Naive thymus-derived CD4-positive, alpha-beta T cell (primary cell): ENCODE measurements around the gene GUCY2C. TPM values are rescaled to one million over a fixed set of nuclear protein-coding genes. Genes with fewer than 3 reads are reported as not detected.

Source experiments
- ATAC-seq: fragments of 150-1000 bp; cut with Tn5 transposase; 2 replicates; pipeline ENCODE4 v1.10.0; 2021; ENCODE audit warnings: mild to moderate bottlenecking, moderate library complexity
- CTCF ChIA-PET: fragments of 350-600 bp; sonication (Branson Sonifier 250); formaldehyde crosslinking; loops from one replicate; lab custom pipeline; 2021; ENCODE audit warnings: antibody characterized with exemption; lab: Charles Lee
- POLR2A ChIA-PET: fragments of 350-600 bp; sonication (Branson Sonifier 250); formaldehyde crosslinking; loops from one replicate; lab custom pipeline; 2021; ENCODE audit warnings: antibody characterized with exemption, inconsistent platforms; lab: Charles Lee
- DNase-seq, 9 donors: peaks; one replicate each; pipeline versions ENCODE4 v3.0.0 to v3.0.0-alpha.2; 2020 to 2022; ENCODE audit warnings: mixed read lengths in 1 of 9
- H3K27ac ChIP-seq: one replicate; pipeline ENCODE4 v1.7.0; 2013; ENCODE audit warnings: mild to moderate bottlenecking, low read depth, low read length, moderate library complexity
- H3K27me3 ChIP-seq, 2 donors: one replicate each; pipeline ENCODE4 v1.7.0; 2013; ENCODE audit warnings: low read length in 2 of 2, mild to moderate bottlenecking in 2 of 2, moderate library complexity in 2 of 2; ENCODE audit not compliant: control insufficient read depth in 2 of 2, insufficient read depth in 2 of 2
- H3K36me3 ChIP-seq, 3 experiments: 1 replicate in 2 of 3; 2 replicates in 1 of 3; pipeline ENCODE4 v1.7.0; 2013; ENCODE audit warnings: low read length in 3 of 3, mild to moderate bottlenecking in 3 of 3, moderate library complexity in 1 of 3; ENCODE audit not compliant: insufficient read depth in 3 of 3, control insufficient read depth in 2 of 3
- H3K4me1 ChIP-seq, 2 donors: one replicate each; pipeline ENCODE4 v1.7.0; 2013; ENCODE audit warnings: low read length in 2 of 2, mild to moderate bottlenecking in 2 of 2, moderate library complexity in 1 of 2; ENCODE audit not compliant: control insufficient read depth in 2 of 2, insufficient read depth in 2 of 2
- H3K4me3 ChIP-seq: 2 replicates; pipeline ENCODE4 v1.7.0; 2013; ENCODE audit warnings: mild to moderate bottlenecking, low read length
- H3K9me3 ChIP-seq, 3 experiments: 1 replicate in 2 of 3; 2 replicates in 1 of 3; pipeline ENCODE4 v1.7.0; 2013; ENCODE audit warnings: low read length in 3 of 3; ENCODE audit not compliant: control insufficient read depth in 2 of 3
- H3K27ac Mint-ChIP-seq, 9 donors: one replicate each; pipeline ENCODE4 v1.8.0; 2020 to 2022; ENCODE audit warnings: mixed read lengths in 9 of 9, mild to moderate bottlenecking in 8 of 9, moderate library complexity in 5 of 9, inconsistent platforms in 2 of 9
- H3K27me3 Mint-ChIP-seq, 5 donors: one replicate each; pipeline ENCODE4 v1.8.0; 2021 to 2022; ENCODE audit warnings: mixed read lengths in 5 of 5, mild to moderate bottlenecking in 1 of 5
- H3K36me3 Mint-ChIP-seq, 5 donors: one replicate each; pipeline ENCODE4 v1.8.0; 2020 to 2022; ENCODE audit warnings: mixed read lengths in 5 of 5, mild to moderate bottlenecking in 3 of 5, inconsistent platforms in 1 of 5
- H3K4me1 Mint-ChIP-seq, 7 donors: one replicate each; pipeline ENCODE4 v1.8.0; 2020 to 2022; ENCODE audit warnings: mixed read lengths in 7 of 7, mild to moderate bottlenecking in 3 of 7, inconsistent platforms in 1 of 7
- H3K4me3 Mint-ChIP-seq, 10 donors: one replicate each; pipeline ENCODE4 v1.8.0; 2020 to 2022; ENCODE audit warnings: mild to moderate bottlenecking in 10 of 10, mixed read lengths in 10 of 10, moderate library complexity in 6 of 10, inconsistent platforms in 2 of 10
- H3K9me3 Mint-ChIP-seq, 11 donors: one replicate each; pipeline ENCODE4 v1.8.0; 2020 to 2022; ENCODE audit warnings: mixed read lengths in 11 of 11, mild to moderate bottlenecking in 4 of 11, inconsistent platforms in 1 of 11, moderate library complexity in 1 of 11
- intact Hi-C, 2 donors: fragments of 100-400 bp; cut with micrococcal nuclease; formaldehyde crosslinking; loops; one replicate each; pipeline ENCODE4 v1.15.1; 2023
- polyA plus RNA-seq, 2 donors: library from polyadenylated mRNA; unstranded; fragments of 300-500 nt; fragmentation: Illumina TruSeq; gene quantifications; one replicate each; pipeline ENCODE4 v1.2.3, GENCODE V29; 2021
- total RNA-seq, 6 experiments: library from RNA in 5 of 6; stranded (reverse) in 5 of 6; gene quantifications; 1 replicate in 5 of 6; 2 replicates in 1 of 6; pipeline ENCODE4 v1.2.3 and lab custom pipeline; 2021 to 2026

The GUCY2C gene
- total and polyA plus RNA-seq, 7 experiments from 2014 or later = not detected

GRCh38 chr12:14589169-14590004 lies 107.0 kb downstream of the GUCY2C start:
- no peak for DNase-seq
- Histone ChIP-seq H3K36me3 (no peaks in the 10 kb centered on the region), H3K4me1 (no peaks in the 10 kb centered on the region), H3K27ac (no peak overlapping the region), H3K4me3 (no peak overlapping the region), H3K27me3 (no peaks in the 10 kb centered on the region), H3K9me3 (no peaks in the 10 kb centered on the region)
- H3K4me3 Mint-ChIP-seq = no peak overlapping the region
- no peak for ATAC-seq
- intact Hi-C loops = no loop called here
- no peaks in the 10 kb centered on the region for H3K4me1 Mint-ChIP-seq
- CTCF ChIA-PET = no interaction called here
- POLR2A ChIA-PET = no interaction called here
- no peaks in the 10 kb centered on the region for H3K9me3 Mint-ChIP-seq
- peaks cover 0 to 4% (median 0%) of the 10 kb centered on the region in 5 donors for H3K27me3 Mint-ChIP-seq
- no peak overlapping the region for H3K27ac Mint-ChIP-seq
- H3K36me3 Mint-ChIP-seq = no peaks in the 10 kb centered on the region

- no peaks in the 10 kb centered on the region for H3K4me1 Mint-ChIP-seq
- CTCF ChIA-PET = interaction anchor here (0.6 kb wide), 1 partner anchor 73 kb away, joined by 3 read pairs; no protein-coding TSS in a partner anchor
These were observed 107.8 kb downstream of the GUCY2C start for GRCh38 chr12:14588571-14588970.

GRCh38 chr12:14578646-14579045 lies 117.8 kb downstream of the GUCY2C start:
- Histone ChIP-seq H3K27ac (no peak overlapping the region), H3K36me3 (no peaks in the 10 kb centered on the region), H3K4me1 (no peaks in the 10 kb centered on the region), H3K9me3 (no peaks in the 10 kb centered on the region), H3K4me3 (no peak overlapping the region), H3K27me3 (no peaks in the 10 kb centered on the region)
- no peak for ATAC-seq
- H3K27ac Mint-ChIP-seq = no peak overlapping the region
- CTCF ChIA-PET = no interaction called here
- DNase-seq = no peak
- intact Hi-C loops = no loop called here
- no peaks in the 10 kb centered on the region for H3K36me3 Mint-ChIP-seq
- no peaks in the 10 kb centered on the region for H3K9me3 Mint-ChIP-seq
- H3K4me3 Mint-ChIP-seq = peak overlapping the region in 1 of 10 donors; percentile 12
- H3K27me3 Mint-ChIP-seq = peaks cover 0 to 14% (median 8%) of the 10 kb centered on the region in 5 donors
- peaks cover 3 to 22% (median 20%) of the 10 kb centered on the region in 7 donors for H3K4me1 Mint-ChIP-seq
- POLR2A ChIA-PET = no interaction called here

More at GRCh38 chr12:14588571-14588970, 107.8 kb downstream of the GUCY2C start:
- H3K27ac Mint-ChIP-seq = no peak overlapping the region
- intact Hi-C loops = no loop called here
- Histone ChIP-seq H3K27me3 (no peaks in the 10 kb centered on the region), H3K4me1 (no peaks in the 10 kb centered on the region), H3K4me3 (no peak overlapping the region), H3K27ac (no peak overlapping the region), H3K9me3 (no peaks in the 10 kb centered on the region), H3K36me3 (no peaks in the 10 kb centered on the region)
- no peaks in the 10 kb centered on the region for H3K9me3 Mint-ChIP-seq
- peaks cover 0 to 4% (median 0%) of the 10 kb centered on the region in 5 donors for H3K27me3 Mint-ChIP-seq
- H3K36me3 Mint-ChIP-seq = no peaks in the 10 kb centered on the region
- no peak for ATAC-seq
- DNase-seq = no peak
- no peak overlapping the region for H3K4me3 Mint-ChIP-seq
- POLR2A ChIA-PET = no interaction called here

- Mint-ChIP-seq H3K27ac (peak overlapping the region in 2 of 9 donors; percentile 11 to 75), H3K27me3 (peaks cover 0 to 14% (median 7%) of the 10 kb centered on the region in 5 donors), H3K9me3 (no peaks in the 10 kb centered on the region), H3K4me3 (peak overlapping the region in 3 of 10 donors; percentile 4 to 35 (median 9)), H3K36me3 (no peaks in the 10 kb centered on the region), H3K4me1 (peaks cover 3 to 22% (median 20%) of the 10 kb centered on the region in 7 donors)
- Histone ChIP-seq H3K27me3 (no peaks in the 10 kb centered on the region), H3K4me1 (no peaks in the 10 kb centered on the region), H3K9me3 (no peaks in the 10 kb centered on the region), H3K27ac (no peak overlapping the region), H3K4me3 (no peak overlapping the region), H3K36me3 (no peaks in the 10 kb centered on the region)
- ChIA-PET POLR2A (no interaction called here), CTCF (no interaction called here)
- peak in 6 of 9 donors; percentile 13 to 51 (median 28) for DNase-seq
- ATAC-seq = peak; percentile 90
- intact Hi-C loops = no loop called here
These were observed 119.1 kb downstream of the GUCY2C start for GRCh38 chr12:14577344-14577743.

GRCh38 chr12:14576896-14577295 lies 119.5 kb downstream of the GUCY2C start:
- Histone ChIP-seq H3K36me3 (no peaks in the 10 kb centered on the region), H3K4me3 (no peak overlapping the region), H3K27ac (no peak overlapping the region), H3K27me3 (no peaks in the 10 kb centered on the region), H3K4me1 (no peaks in the 10 kb centered on the region), H3K9me3 (no peaks in the 10 kb centered on the region)
- no peak for DNase-seq
- ATAC-seq = no peak
- H3K27ac Mint-ChIP-seq = peak overlapping the region in 3 of 9 donors; percentile 10 to 75 (median 11)
- no peaks in the 10 kb centered on the region for H3K9me3 Mint-ChIP-seq
- peaks cover 0 to 17% (median 9%) of the 10 kb centered on the region in 5 donors for H3K27me3 Mint-ChIP-seq
- peak overlapping the region in 2 of 10 donors; percentile 4 to 35 for H3K4me3 Mint-ChIP-seq
- POLR2A ChIA-PET = no interaction called here
- CTCF ChIA-PET = no interaction called here
- H3K4me1 Mint-ChIP-seq = peaks cover 3 to 22% (median 20%) of the 10 kb centered on the region in 7 donors
- intact Hi-C loops = no loop called here
- H3K36me3 Mint-ChIP-seq = no peaks in the 10 kb centered on the region

GRCh38 chr12:14575585-14575984 lies 120.8 kb downstream of the GUCY2C start:
- H3K9me3 ChIP-seq = no peaks in the 10 kb centered on the region
- POLR2A ChIA-PET = no interaction called here
- Mint-ChIP-seq H3K4me3 (no peak overlapping the region), H3K27me3 (peaks cover 9 to 20% (median 16%) of the 10 kb centered on the region in 5 donors), H3K27ac (no peak overlapping the region), H3K4me1 (peaks cover 3 to 22% (median 20%) of the 10 kb centered on the region in 7 donors), H3K9me3 (no peaks in the 10 kb centered on the region), H3K36me3 (no peaks in the 10 kb centered on the region)
- no peak overlapping the region for H3K27ac ChIP-seq
- DNase-seq (no peak), ATAC-seq (no peak)
- H3K27me3 ChIP-seq = no peaks in the 10 kb centered on the region
- CTCF ChIA-PET = no interaction called here
- H3K4me3 ChIP-seq = no peak overlapping the region
- no peaks in the 10 kb centered on the region for H3K36me3 ChIP-seq
- H3K4me1 ChIP-seq = no peaks in the 10 kb centered on the region
- intact Hi-C loops = no loop called here
